Nephron progenitor cell (in vitro differentiated cells): Measurements from ENCODE around the gene PAPPA.
A peak's percentile ranks its signal among the peaks of the same experiment; 100 is the strongest.

Experiments
- DNase-seq: peaks from one replicate; pipeline ENCODE4 v3.0.0; 2021
- H3K27ac Mint-ChIP-seq: 2 replicates; pipeline ENCODE4 v1.8.0; 2021; ENCODE audit warnings: mild to moderate bottlenecking, moderate library complexity, mixed read lengths
- H3K27me3 Mint-ChIP-seq: 2 replicates; pipeline ENCODE4 v1.8.0; 2021; ENCODE audit warnings: mild to moderate bottlenecking, low read depth, mixed read lengths; ENCODE audit not compliant: poor library complexity
- H3K36me3 Mint-ChIP-seq: 2 replicates; pipeline ENCODE4 v1.8.0; 2021; ENCODE audit warnings: low read depth, mixed read lengths
- H3K4me1 Mint-ChIP-seq: 2 replicates; pipeline ENCODE4 v1.8.0; 2021; ENCODE audit warnings: mixed read lengths
- H3K4me3 Mint-ChIP-seq: 2 replicates; pipeline ENCODE4 v1.8.0; 2021; ENCODE audit warnings: mild to moderate bottlenecking, moderate library complexity, mixed read lengths
- H3K9me3 Mint-ChIP-seq: 2 replicates; pipeline ENCODE4 v1.8.0; 2021; ENCODE audit warnings: mild to moderate bottlenecking, moderate library complexity, mixed read lengths
- CTCF ChIP-seq: fragments of 200-600 bp; sonication (generic); IDR thresholded peaks from 2 replicates; pipeline ENCODE4 v1.5.0; 2021; ENCODE audit warnings: antibody characterized with exemption

PAPPA gene

GRCh38 chr9:116423149-116423548, 269.6 kb downstream of the PAPPA start:
- no peak for DNase-seq
- H3K4me1 Mint-ChIP-seq = peaks cover 18% of the 10 kb centered on the region
- no peak overlapping the region for H3K27ac Mint-ChIP-seq
- no peak overlapping the region for H3K4me3 Mint-ChIP-seq
- peaks cover 16% of the 10 kb centered on the region for H3K36me3 Mint-ChIP-seq
- H3K27me3 Mint-ChIP-seq = no peaks in the 10 kb centered on the region
- no peak for TF ChIP-seq CTCF
- H3K9me3 Mint-ChIP-seq = no peaks in the 10 kb centered on the region

- DNase-seq = no peak
- Mint-ChIP-seq H3K9me3 (no peaks in the 10 kb centered on the region), H3K27ac (no peak overlapping the region), H3K4me3 (no peak overlapping the region), H3K36me3 (peaks cover 17% of the 10 kb centered on the region), H3K27me3 (no peaks in the 10 kb centered on the region), H3K4me1 (no peaks in the 10 kb centered on the region)
- no peak for TF ChIP-seq CTCF
Observed at GRCh38 chr9:116425244-116425643, 271.7 kb downstream of the PAPPA start.

- Mint-ChIP-seq H3K27ac (no peak overlapping the region), H3K4me1 (peaks cover 36% of the 10 kb centered on the region), H3K4me3 (no peak overlapping the region), H3K27me3 (peaks cover 7% of the 10 kb centered on the region), H3K9me3 (no peaks in the 10 kb centered on the region), H3K36me3 (peaks cover 11% of the 10 kb centered on the region)
- no peak for DNase-seq
- TF ChIP-seq CTCF = no peak
Observed at GRCh38 chr9:116430849-116431248, 277.3 kb downstream of the PAPPA start.

- no peak overlapping the region for H3K27ac Mint-ChIP-seq
- DNase-seq = no peak
- no peak for TF ChIP-seq CTCF
- peaks cover 10% of the 10 kb centered on the region for H3K27me3 Mint-ChIP-seq
- peaks cover 42% of the 10 kb centered on the region for H3K4me1 Mint-ChIP-seq
- no peak overlapping the region for H3K4me3 Mint-ChIP-seq
- peaks cover 12% of the 10 kb centered on the region for H3K36me3 Mint-ChIP-seq
- H3K9me3 Mint-ChIP-seq = peaks cover 6% of the 10 kb centered on the region
Observed at GRCh38 chr9:116432051-116432450, 278.5 kb downstream of the PAPPA start.

GRCh38 chr9:116434314-116434713, 280.7 kb downstream of the PAPPA start:
- Mint-ChIP-seq H3K27me3 (peaks cover 10% of the 10 kb centered on the region), H3K27ac (peak overlapping the region; percentile 40), H3K4me1 (peaks cover 52% of the 10 kb centered on the region), H3K9me3 (peaks cover 13% of the 10 kb centered on the region), H3K36me3 (peaks cover 20% of the 10 kb centered on the region), H3K4me3 (no peak overlapping the region)
- no peak for DNase-seq
- TF ChIP-seq CTCF = no peak

- peaks cover 48% of the 10 kb centered on the region for H3K4me1 Mint-ChIP-seq
- H3K36me3 Mint-ChIP-seq = peaks cover 34% of the 10 kb centered on the region
- no peak for DNase-seq
- peaks cover 10% of the 10 kb centered on the region for H3K27me3 Mint-ChIP-seq
- peak overlapping the region; percentile 30 for H3K27ac Mint-ChIP-seq
- no peak for TF ChIP-seq CTCF
- H3K4me3 Mint-ChIP-seq = no peak overlapping the region
- peaks cover 17% of the 10 kb centered on the region for H3K9me3 Mint-ChIP-seq
Observed at GRCh38 chr9:116435706-116436105, 282.1 kb downstream of the PAPPA start.
